SKM-1 (cell line): ENCODE results near the gene NAGK.
"Not testable (repeated sequence)": the region's sequence is repeated elsewhere in the genome, so short reads cannot be mapped to it uniquely, and the experiment has no call there.

Experiments
- DNase-seq: peaks from one replicate; lab custom pipeline; 2025; ENCODE audit not compliant: unreplicated experiment; lab: John Stamatoyannopoulos, UW

The NAGK gene

DNA sequence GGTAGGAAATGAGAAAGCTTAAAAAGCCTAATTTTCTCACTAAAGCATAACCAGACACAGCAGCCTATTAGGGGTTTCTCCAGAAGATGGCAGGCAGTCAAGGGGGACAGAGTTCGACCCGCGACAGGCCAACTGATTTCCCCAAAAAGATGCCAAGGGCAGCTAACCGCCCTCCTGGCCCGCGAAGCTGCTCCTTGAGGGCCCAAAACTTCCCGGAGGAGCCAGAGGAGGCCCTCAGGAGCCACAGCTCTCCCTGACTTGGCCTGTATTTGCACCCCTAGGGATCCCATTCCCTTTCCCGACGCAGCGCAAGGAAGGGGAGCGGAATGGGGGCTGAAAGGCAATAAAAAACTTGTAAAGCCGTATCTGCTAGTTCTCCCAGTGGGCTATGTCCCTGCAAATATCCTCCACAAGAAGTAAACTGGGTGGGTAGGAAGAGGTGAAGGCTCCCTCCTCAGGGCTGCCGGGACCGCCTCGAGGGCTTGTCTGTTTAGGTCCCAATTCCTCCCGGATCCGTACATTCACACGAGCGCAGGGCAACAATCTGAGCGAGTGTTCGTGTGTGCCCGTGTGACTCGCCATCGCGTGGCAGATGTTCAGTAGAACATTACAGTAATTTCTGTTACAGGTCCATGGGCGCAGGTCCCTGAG lies 756 bp upstream of the NAGK start:
- no peak for DNase-seq

DNA sequence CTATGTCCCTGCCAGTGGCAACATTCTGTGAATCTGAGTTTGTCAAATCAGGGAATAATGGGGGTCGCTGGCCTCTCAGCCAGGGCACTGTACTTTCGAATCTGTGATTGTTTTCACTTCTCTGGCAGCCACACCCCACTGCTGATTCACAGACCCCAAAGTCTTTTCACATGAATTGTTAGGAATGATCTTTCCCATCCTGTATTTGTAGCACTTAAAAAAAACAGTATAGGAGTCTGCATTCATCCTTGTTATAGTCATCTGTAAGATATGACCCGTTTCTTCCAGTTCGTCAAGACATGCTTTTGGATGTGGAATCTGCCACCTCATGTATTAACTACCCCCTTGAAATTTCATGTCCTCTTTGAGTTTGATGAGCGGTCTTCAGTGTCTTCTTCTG lies 928 bp downstream of the NAGK start:
- DNase-seq: no peak

DNA sequence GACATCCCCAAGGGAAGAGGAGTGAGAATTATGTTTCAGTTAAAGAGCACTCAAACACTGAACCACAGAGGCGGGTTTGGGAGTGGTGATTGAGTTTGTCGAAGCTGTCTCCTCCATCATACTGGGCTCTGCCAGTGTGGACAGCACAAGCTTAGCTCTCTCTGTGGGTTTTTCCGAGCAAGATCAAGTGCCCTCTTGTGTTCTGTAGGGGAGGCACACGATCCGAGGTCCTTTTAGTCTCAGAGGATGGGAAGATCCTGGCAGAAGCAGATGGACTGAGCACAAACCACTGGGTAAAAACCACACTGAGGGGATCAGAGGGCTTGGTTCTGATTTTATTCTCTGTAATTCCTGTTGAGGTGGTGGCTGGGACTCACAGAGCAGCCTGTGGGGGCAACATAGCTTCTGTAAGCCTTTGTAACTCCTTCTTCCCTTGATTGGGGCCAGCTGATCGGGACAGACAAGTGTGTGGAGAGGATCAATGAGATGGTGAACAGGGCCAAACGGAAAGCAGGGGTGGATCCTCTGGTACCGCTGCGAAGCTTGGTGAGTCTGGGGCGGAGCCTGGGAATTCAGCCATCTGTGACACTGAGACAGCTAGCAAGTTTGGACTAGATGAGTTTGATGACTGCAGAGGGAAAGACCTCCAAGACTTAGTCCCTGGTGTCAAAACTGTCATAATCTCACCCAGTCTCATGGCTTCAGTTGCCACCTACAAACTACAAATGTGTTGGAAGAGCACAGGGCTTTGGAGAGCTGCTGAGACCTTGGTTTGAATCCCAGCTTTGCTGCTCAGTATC lies 2.0 kb downstream of the NAGK start:
- no peak for DNase-seq

GRCh38 chr2:71071681-71072398 lies 3.4 kb downstream of the NAGK start:
- peak; percentile 97 for DNase-seq

DNA sequence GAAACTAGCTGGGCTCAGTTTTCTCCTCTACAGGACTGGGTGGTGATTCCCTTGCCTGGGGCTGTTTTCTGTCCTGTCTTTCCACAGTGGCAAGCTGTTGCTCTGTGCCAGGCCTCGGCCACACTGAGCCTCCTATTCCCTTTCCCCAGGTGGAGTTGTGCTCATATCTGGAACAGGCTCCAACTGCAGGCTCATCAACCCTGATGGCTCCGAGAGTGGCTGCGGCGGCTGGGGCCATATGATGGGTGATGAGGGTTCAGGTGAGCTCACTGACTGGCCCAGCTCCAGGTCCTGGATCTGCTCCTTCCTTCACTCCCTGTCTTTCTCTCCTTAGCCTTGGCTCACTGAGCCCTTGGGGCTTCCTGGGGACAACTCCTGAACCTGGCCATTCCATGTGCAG lies 4.0 kb downstream of the NAGK start:
- no peak for DNase-seq

DNA sequence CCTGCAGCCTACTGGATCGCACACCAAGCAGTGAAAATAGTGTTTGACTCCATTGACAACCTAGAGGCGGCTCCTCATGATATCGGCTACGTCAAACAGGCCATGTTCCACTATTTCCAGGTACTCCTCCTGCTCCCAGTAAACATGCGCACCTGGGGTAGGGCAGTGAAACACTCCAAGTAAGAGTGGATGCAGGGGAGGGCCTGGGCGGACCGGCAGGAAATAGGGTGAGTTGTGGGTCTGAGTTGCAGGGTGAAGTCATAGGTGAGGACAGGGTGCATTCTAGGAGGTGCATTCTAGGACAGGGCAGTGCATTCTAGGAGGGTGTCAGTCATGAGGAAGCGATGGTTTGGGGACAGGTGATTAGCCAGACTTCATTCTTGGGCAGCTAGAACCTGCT lies 5.0 kb downstream of the NAGK start:
- no peak for DNase-seq

DNA sequence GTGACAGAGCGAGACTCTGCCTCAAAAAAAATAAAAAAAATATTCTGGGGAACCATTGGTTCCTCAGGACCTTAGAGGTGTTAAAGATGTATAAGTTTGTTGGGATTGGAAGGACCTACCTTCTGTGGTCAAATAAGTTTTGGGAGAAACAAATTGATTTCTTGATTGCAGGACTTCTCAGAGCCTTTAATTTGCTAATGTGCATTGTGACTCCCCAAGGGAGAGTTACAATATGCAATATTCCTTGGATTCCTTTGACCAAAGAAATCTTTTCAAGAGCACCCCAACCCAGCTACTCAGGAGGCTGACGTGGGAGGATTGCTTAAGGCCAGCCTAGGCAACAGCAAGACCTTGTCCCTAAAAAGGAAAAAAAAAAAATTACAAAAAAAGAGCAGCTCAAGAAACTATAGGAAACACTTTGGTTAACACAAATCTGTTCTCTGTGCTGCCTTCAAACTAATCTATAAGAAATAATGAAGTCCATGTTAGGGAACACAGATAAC lies 6.5 kb downstream of the NAGK start:
- DNase-seq: no peak

DNA sequence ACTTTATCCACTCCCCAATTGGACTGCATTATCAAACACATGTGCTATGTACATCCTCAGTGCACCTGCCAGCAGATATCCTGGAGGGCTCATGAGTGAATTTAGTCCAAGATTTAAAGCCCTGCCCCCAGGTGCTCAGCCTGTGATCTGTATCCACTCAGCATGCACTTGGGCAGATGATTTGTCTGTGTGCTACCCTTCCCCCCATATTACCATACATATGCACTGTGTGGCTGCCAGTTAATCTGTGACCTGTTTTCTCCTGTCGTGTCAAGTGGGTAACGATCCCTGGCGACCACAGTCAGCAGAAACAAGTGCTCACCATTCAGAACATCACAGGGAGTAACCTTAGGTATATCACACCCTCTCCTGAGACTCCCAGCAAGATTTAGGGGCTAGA lies 10.2 kb downstream of the NAGK start:
- no peak for DNase-seq

DNA sequence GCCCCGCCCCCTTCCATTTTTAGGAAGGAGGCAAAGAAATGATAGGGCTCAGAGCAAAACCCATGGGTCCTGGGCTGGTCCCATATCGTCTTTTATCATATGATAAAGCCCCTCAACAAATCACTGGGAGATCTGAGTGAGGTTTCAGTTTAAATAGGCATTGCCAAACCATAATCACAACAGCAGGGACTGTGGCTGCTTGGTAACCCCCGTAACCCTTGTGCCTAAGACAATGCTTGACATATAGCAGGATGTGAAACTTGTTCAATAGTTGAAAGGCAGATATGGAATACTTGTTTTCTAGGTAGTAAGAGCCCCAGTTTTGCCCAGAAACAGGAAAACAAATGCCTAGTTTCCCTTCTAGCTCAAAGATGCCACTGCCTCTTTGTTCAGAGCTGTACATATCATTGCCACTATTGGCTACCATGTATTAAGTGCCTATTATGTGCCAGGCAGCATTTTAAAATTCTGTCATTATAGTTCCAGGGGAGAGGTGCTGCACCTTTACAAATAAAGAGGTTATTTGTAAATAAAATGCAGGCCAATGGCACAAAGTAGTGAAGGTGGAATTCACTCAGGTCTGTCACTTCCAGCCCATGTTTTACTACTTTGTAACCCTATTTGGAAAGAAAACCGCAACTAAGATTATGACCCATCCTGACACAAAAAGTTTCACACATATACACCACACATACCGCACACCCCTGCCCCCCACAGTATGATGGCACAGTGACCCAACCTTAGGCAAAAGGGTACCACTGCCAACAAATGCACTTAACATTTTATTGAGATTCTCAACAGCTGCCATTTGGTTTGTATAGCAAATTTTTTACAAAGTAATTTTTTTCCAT lies 14.2 kb downstream of the NAGK start:
- DNase-seq: no peak

GRCh38 chr2:71083297-71083696 lies 14.8 kb downstream of the NAGK start:
- not testable (repeated sequence) for DNase-seq

DNA sequence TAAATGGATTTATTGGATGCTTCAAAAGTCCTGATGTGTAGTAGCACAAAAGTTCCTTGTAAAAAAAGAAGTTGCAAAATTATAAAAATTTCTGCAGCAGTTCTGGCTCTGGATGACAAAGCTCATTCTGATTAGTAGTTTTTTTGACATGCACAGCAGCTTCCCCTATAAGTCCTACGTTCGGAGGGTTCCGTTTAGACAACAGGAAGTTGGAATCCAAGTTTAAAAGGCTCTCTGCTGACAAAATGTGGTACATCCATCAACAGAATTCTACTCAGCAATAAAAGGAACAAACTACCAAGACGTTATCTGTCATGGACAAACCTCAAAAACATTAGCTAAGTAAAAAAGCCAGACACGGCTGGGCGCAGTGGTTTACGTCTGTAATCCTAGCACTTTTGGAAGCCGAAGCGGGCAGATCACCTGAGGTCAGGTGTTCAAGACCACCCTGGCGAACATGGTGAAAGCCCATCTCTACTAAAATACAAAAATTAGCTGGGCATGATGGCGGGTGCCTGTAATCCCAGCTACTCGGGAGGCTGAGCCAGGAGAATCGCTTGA lies 15.4 kb downstream of the NAGK start:
- not testable (repeated sequence) for DNase-seq

DNA sequence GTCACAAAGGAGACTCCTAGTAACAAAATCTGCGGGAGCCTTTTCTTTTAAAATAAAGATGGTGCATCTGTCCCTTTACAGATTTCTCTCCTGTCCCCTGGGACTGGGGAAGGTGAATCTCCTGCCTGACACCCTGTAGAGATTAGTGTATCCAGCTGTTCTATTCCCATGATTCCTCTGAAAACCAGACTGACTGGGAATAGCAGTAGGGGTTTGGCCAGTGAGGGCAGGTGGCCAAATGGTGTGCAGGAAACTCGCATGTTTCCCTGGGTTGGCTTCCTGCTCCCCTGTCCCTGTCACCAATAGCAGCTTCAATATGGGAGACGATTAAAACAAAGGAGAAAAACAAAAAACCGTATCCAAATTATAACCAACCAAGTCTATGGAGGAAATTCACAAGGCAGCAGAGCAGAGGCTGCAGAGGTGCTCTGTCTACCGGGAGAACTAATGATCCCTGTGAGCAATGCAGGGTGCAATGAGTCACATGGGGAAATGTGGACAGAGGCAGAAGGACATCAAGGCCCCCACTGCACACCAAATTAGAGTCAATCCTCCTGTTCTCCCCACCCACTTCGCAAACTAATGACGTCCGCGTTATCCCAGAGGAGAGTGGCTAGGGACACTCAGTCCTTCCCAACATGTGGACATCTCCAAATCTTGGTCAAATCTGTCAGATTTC lies 17.0 kb downstream of the NAGK start:
- not testable (repeated sequence) for DNase-seq

- DNase-seq: not testable (repeated sequence)
These were observed 21.0 kb downstream of the NAGK start for GRCh38 chr2:71089475-71089874.

DNA sequence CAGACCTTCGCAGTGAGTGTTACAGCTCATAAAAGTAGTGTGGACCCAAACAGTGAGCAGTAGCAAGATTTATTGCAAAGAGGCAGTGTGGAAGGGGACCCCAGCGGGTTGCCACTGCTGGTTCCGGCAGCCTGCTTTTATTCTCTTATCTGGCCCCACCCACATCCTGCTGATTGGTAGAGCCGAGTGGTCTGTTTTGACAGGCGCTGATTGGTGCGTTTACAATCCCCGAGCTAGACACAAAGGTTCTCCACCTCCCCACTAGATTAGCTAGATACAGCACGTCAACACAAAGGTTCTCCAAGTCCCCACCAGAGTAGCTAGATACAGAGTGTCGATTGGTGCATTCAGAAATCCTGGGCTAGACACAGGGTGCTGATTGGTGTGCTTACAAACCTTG lies 23.4 kb downstream of the NAGK start:
- DNase-seq: not testable (repeated sequence)

GRCh38 chr2:71092491-71093260 lies 24.2 kb downstream of the NAGK start:
- not testable (repeated sequence) for DNase-seq

DNA sequence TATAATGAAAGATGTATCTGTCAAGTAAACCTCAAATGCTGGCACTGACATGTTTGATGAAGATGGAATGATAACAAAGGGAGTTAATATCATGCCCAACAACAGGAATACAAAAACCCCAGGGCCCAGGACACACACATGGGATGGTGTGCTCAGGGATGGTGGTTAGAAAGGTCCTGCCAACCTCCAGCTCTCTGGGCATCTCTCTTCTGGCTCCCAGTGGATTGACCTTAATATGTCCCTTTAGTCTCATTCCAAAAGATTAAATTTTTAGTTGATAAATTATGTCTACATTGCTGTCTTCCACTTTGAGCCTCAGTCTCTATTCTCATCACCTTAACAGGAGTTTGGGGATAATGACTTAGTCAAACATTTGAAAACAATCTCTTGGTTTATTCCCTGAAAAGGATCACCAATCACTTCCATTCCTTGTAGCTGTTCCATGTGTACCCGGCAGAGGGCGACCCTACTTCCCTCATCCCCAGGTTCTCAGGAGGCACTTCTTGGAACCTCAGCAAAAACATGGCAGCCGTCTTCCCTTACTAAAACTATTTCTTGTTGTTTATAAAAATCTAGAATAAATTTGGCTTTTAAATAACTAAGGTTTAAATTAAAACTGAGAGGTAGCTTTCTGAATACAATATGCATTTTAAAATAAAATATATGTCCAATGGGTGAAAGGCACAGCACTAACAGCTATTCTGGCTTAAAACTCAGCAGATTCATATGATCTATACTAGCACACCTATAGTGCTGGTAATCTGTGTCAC lies 31.9 kb downstream of the NAGK start:
- DNase-seq: peak; percentile 59

DNA sequence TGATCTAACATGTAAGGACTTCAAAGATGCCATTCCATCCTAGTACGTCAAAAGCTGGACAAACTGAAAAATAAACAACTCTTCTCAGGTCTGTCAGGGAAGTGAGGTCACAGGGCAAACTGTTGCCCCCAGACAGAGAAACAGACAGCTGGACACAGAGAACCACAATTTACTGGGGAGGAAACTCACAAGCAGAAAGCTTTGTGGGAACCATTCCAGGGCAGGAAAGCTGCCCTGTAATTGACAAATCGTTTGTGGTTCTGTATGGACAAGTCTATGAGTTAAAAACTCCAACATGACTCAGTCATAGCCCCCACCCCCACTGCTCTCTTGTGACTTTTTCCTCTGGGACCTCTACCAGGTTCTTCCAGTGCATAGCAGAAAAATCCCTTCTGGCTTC lies 33.2 kb downstream of the NAGK start:
- DNase-seq: no peak

GRCh38 chr2:71102981-71103681 lies 34.7 kb downstream of the NAGK start:
- DNase-seq: no peak
